Trophoblast cell (in vitro differentiated cells and primary cell): ENCODE data around the gene THYN1.

Source experiments
- DNase-seq, 2 donors: peaks; one replicate each; pipeline ENCODE4 v3.0.0-alpha.2; 2016
- H2AFZ ChIP-seq: 2 replicates; pipeline ENCODE4 v1.6.1; 2013; ENCODE audit warnings: low read length, moderate library complexity, mild to moderate bottlenecking; ENCODE audit not compliant: insufficient read depth, poor library complexity
- H2AK5ac ChIP-seq: 2 replicates; pipeline ENCODE4 v1.6.1; 2013; ENCODE audit warnings: mild to moderate bottlenecking, low read length
- H2BK120ac ChIP-seq: 2 replicates; pipeline ENCODE4 v1.6.1; 2013; ENCODE audit warnings: low read length, mild to moderate bottlenecking, moderate library complexity; ENCODE audit not compliant: insufficient read depth, poor library complexity
- H2BK12ac ChIP-seq: 2 replicates; pipeline ENCODE4 v1.6.1; 2013; ENCODE audit warnings: mild to moderate bottlenecking, low read length, moderate library complexity
- H2BK5ac ChIP-seq: 2 replicates; pipeline ENCODE4 v1.6.1; 2013; ENCODE audit warnings: low read length, low read depth, moderate library complexity, mild to moderate bottlenecking; ENCODE audit not compliant: poor library complexity
- H3K14ac ChIP-seq: 2 replicates; pipeline ENCODE4 v1.6.1; 2013; ENCODE audit warnings: mild to moderate bottlenecking, low read length
- H3K18ac ChIP-seq: 2 replicates; pipeline ENCODE4 v1.6.1; 2013; ENCODE audit warnings: mild to moderate bottlenecking, low read length
- H3K23ac ChIP-seq: 2 replicates; pipeline ENCODE4 v1.6.1; 2013; ENCODE audit warnings: low read length
- H3K27ac ChIP-seq: 2 replicates; pipeline ENCODE4 v1.5.1; 2013; ENCODE audit warnings: low read depth, mild to moderate bottlenecking, inconsistent platforms, low read length, moderate library complexity
- H3K27me3 ChIP-seq: 2 replicates; pipeline ENCODE4 v1.6.1; 2013; ENCODE audit warnings: inconsistent platforms, mild to moderate bottlenecking, low read length, moderate library complexity; ENCODE audit not compliant: insufficient read depth
- H3K36me3 ChIP-seq, 2 experiments: 1 replicate in 1 of 2; 2 replicates in 1 of 2; pipeline ENCODE4 v1.6.1; 2013; ENCODE audit warnings: low read length in 2 of 2, mild to moderate bottlenecking in 2 of 2, moderate library complexity in 1 of 2; ENCODE audit not compliant: insufficient read depth in 2 of 2, control insufficient read depth in 1 of 2
- H3K4ac ChIP-seq: 2 replicates; pipeline ENCODE4 v1.6.1; 2013; ENCODE audit warnings: low read depth, mild to moderate bottlenecking, low read length, moderate library complexity
- H3K4me1 ChIP-seq, 2 experiments: 1 replicate in 1 of 2; 2 replicates in 1 of 2; pipeline ENCODE4 v1.6.1; 2013; ENCODE audit warnings: low read length in 2 of 2, mild to moderate bottlenecking in 2 of 2, moderate library complexity in 1 of 2; ENCODE audit not compliant: insufficient read depth in 2 of 2, control insufficient read depth in 1 of 2
- H3K4me2 ChIP-seq: 2 replicates; pipeline ENCODE4 v1.6.1; 2013; ENCODE audit warnings: inconsistent platforms, mild to moderate bottlenecking, low read length, moderate library complexity
- H3K4me3 ChIP-seq: 2 replicates; pipeline ENCODE4 v1.5.1; 2013; ENCODE audit warnings: mild to moderate bottlenecking, low read depth, low read length, inconsistent platforms
- H3K79me1 ChIP-seq: one replicate; pipeline ENCODE4 v1.6.1; 2013; ENCODE audit warnings: low read length
- H3K79me2 ChIP-seq: 2 replicates; pipeline ENCODE4 v1.6.1; 2013; ENCODE audit warnings: low read length, mild to moderate bottlenecking; ENCODE audit not compliant: control insufficient read depth, insufficient read depth, poor library complexity
- H3K9ac ChIP-seq: 2 replicates; pipeline ENCODE4 v1.6.1; 2013; ENCODE audit warnings: mild to moderate bottlenecking, low read length
- H3K9me3 ChIP-seq: 2 replicates; pipeline ENCODE4 v1.6.1; 2013; ENCODE audit warnings: low read depth, mild to moderate bottlenecking, control low read depth, inconsistent platforms, low read length; ENCODE audit not compliant: insufficient read depth
- H4K12ac ChIP-seq: 2 replicates; pipeline ENCODE4 v1.6.1; 2013; ENCODE audit warnings: low read depth, mild to moderate bottlenecking, low read length, moderate library complexity
- H4K8ac ChIP-seq: 2 replicates; pipeline ENCODE4 v1.6.1; 2013; ENCODE audit warnings: low read depth, mild to moderate bottlenecking, low read length, moderate library complexity
- H4K91ac ChIP-seq: one replicate; pipeline ENCODE4 v1.6.1; 2013; ENCODE audit warnings: low read depth, mild to moderate bottlenecking, low read length, moderate library complexity
- WGBS: extraction: QIAGEN DNeasy Blood & Tissue Kit; methylation state at CpG from one replicate; pipeline ENCODE4 v1.1.7; 2013; ENCODE audit warnings: missing lambda C conversion rate; ENCODE audit not compliant: insufficient read length, insufficient coverage; ENCODE audit errors: extremely low coverage; 5-methylcytosine and 5-hydroxymethylcytosine counted together

The THYN1 gene

DNA sequence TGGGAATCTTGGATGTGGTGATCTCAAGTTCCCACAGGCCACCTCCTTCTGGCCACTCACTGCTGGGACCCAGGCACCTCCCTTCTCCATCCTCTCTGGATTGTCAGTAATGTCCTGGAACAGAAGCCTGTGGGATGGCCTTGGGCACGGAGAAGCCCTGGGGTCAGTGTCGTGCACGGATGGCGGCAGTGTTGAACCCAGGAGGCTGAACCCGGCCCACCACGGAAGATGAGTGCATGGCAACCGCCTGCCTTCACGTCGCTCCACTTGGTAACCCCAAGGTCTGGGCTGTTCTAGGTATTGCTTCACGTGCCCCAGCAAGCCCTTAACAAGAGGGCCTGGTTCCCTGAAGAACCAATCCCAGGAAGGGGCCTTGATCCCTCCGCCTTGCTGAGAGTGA is 7.1 kb downstream of the THYN1 start:
- no peak overlapping the region for H3K4ac ChIP-seq
- H3K14ac ChIP-seq: no peak overlapping the region
- DNase-seq: no peak
- no peak overlapping the region for H3K18ac ChIP-seq
- H2BK5ac ChIP-seq: no peak overlapping the region
- H3K79me2 ChIP-seq: no peaks in the 10 kb centered on the region
- no peak overlapping the region for H4K12ac ChIP-seq
- H3K4me2 ChIP-seq: no peak overlapping the region
- H4K91ac ChIP-seq: no peak overlapping the region
- H2AFZ ChIP-seq: no peak overlapping the region
- H3K27me3 ChIP-seq: no peaks in the 10 kb centered on the region
- no peak overlapping the region for H3K4me3 ChIP-seq
- peaks cover 32 to 58% of the 10 kb centered on the region in 2 experiments for H3K36me3 ChIP-seq
- H2BK120ac ChIP-seq: no peak overlapping the region
- H3K27ac ChIP-seq: no peak overlapping the region
- no peaks in the 10 kb centered on the region for H3K79me1 ChIP-seq
- no CpG with 5 or more reads among the region's 11 CpGs for WGBS
- no peaks in the 10 kb centered on the region for H3K9me3 ChIP-seq
- H3K9ac ChIP-seq: no peak overlapping the region
- H3K23ac ChIP-seq: no peak overlapping the region
- no peak overlapping the region for H2BK12ac ChIP-seq
- H4K8ac ChIP-seq: no peak overlapping the region
- peaks cover 0 to 4% of the 10 kb centered on the region in 2 experiments for H3K4me1 ChIP-seq
- no peak overlapping the region for H2AK5ac ChIP-seq

DNA sequence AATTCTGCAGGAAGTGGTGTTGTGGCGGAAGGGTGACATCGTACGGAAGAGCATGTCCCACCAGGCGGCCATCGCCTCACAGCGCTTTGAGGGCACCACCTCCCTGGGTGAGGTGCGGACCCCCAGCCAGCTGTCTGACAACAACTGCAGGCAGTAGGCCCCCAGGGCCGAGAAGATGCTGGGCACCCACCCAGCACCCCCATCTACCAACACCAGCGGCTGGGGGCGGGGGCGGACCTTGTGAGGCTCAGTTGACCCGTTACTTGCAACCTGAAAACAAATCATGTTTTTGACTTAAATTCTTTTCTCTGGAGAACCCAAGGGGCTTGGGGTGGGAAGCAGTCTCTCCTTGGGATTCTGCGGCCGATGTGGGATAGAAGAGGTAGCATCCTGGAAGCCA is 7.7 kb downstream of the THYN1 start:
- H4K12ac ChIP-seq: no peak overlapping the region
- no peak overlapping the region for H3K9ac ChIP-seq
- no peak overlapping the region for H3K14ac ChIP-seq
- no peak overlapping the region for H3K18ac ChIP-seq
- no peaks in the 10 kb centered on the region for H3K9me3 ChIP-seq
- H3K23ac ChIP-seq: no peak overlapping the region
- H2AK5ac ChIP-seq: no peak overlapping the region
- no peak overlapping the region for H3K4me2 ChIP-seq
- H3K79me2 ChIP-seq: no peaks in the 10 kb centered on the region
- no peaks in the 10 kb centered on the region for H3K79me1 ChIP-seq
- H2AFZ ChIP-seq: no peak overlapping the region
- no peak overlapping the region for H2BK12ac ChIP-seq
- WGBS: no CpG with 5 or more reads among the region's 14 CpGs
- H2BK120ac ChIP-seq: no peak overlapping the region
- H4K91ac ChIP-seq: no peak overlapping the region
- H3K4me1 ChIP-seq: peaks cover 0 to 4% of the 10 kb centered on the region in 2 experiments
- no peak for DNase-seq
- H2BK5ac ChIP-seq: no peak overlapping the region
- H3K4ac ChIP-seq: no peak overlapping the region
- H3K27ac ChIP-seq: no peak overlapping the region
- H3K36me3 ChIP-seq: peaks cover 34 to 60% of the 10 kb centered on the region in 2 experiments
- H3K4me3 ChIP-seq: no peak overlapping the region
- H3K27me3 ChIP-seq: no peaks in the 10 kb centered on the region
- no peak overlapping the region for H4K8ac ChIP-seq

DNA sequence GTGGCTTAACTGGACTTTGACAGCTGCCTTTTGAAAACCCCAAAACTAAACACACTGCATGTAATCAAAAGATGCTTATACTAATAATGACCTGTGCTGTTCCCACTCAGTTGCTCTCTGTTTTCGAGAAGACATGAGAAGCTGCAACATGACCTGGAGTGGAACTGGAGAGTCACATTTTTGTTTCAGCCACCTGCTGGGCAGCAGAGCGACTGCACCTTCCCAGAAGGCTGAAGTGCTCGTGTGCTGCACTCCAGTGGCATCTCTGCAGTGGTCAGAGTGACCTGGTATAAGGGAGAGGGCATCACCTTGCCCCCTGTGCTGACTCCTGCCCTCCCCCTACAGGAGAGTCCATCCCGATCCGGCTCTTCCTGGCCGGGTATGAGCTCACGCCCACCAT is 8.6 kb downstream of the THYN1 start:
- H2BK120ac ChIP-seq: no peak overlapping the region
- H4K8ac ChIP-seq: no peak overlapping the region
- H3K9me3 ChIP-seq: no peaks in the 10 kb centered on the region
- peak in 1 of 2 donors; percentile 48 for DNase-seq
- H3K4me3 ChIP-seq: no peak overlapping the region
- no peaks in the 10 kb centered on the region for H3K27me3 ChIP-seq
- H3K79me2 ChIP-seq: no peaks in the 10 kb centered on the region
- no peak overlapping the region for H3K18ac ChIP-seq
- no peak overlapping the region for H4K91ac ChIP-seq
- H3K36me3 ChIP-seq: peaks cover 34 to 62% of the 10 kb centered on the region in 2 experiments
- H2AK5ac ChIP-seq: no peak overlapping the region
- H2AFZ ChIP-seq: no peak overlapping the region
- H4K12ac ChIP-seq: no peak overlapping the region
- H3K4me1 ChIP-seq: peaks cover 0 to 4% of the 10 kb centered on the region in 2 experiments
- no peak overlapping the region for H2BK12ac ChIP-seq
- H3K4me2 ChIP-seq: no peak overlapping the region
- no peak overlapping the region for H3K23ac ChIP-seq
- no peak overlapping the region for H3K9ac ChIP-seq
- H2BK5ac ChIP-seq: no peak overlapping the region
- no CpG with 5 or more reads among the region's 7 CpGs for WGBS
- no peaks in the 10 kb centered on the region for H3K79me1 ChIP-seq
- no peak overlapping the region for H3K27ac ChIP-seq
- no peak overlapping the region for H3K4ac ChIP-seq
- H3K14ac ChIP-seq: no peak overlapping the region

DNA sequence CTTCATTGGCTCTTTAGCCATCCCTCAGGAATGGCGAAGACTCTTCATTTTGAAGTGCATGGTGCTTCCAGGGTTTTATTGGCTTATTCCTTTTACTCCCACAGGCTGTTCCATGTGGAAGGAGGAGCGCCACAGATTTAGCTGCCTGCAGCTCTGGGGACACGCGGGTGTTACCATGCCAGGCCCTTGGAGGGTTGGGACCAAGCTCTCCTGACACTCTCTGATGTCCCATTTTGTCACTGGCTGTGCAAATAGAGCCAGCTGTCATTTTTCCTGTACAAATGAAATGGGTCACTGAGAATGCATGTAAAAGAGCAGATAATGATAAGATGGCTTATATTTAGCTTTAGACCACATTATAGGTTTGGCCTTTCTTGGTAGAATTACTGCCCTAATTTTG is 9.2 kb downstream of the THYN1 start:
- no peak overlapping the region for H3K4me2 ChIP-seq
- DNase-seq: no peak

More for the DNA sequence above, 9.2 kb downstream of the THYN1 start:
- no peaks in the 10 kb centered on the region for H3K79me1 ChIP-seq
- no peak overlapping the region for H3K4me3 ChIP-seq
- no peak overlapping the region for H3K9ac ChIP-seq
- peaks cover 36 to 60% of the 10 kb centered on the region in 2 experiments for H3K36me3 ChIP-seq
- no peak overlapping the region for H3K4ac ChIP-seq
- H3K18ac ChIP-seq: no peak overlapping the region
- WGBS: no CpG with 5 or more reads among the region's 4 CpGs
- no peak overlapping the region for H3K27ac ChIP-seq
- H4K91ac ChIP-seq: no peak overlapping the region
- H2BK5ac ChIP-seq: no peak overlapping the region
- no peak overlapping the region for H2AK5ac ChIP-seq
- H3K9me3 ChIP-seq: no peaks in the 10 kb centered on the region
- no peak overlapping the region for H4K8ac ChIP-seq
- peaks cover 0 to 4% of the 10 kb centered on the region in 2 experiments for H3K4me1 ChIP-seq
- no peak overlapping the region for H3K23ac ChIP-seq
- H2AFZ ChIP-seq: no peak overlapping the region
- H3K27me3 ChIP-seq: no peaks in the 10 kb centered on the region
- H2BK120ac ChIP-seq: no peak overlapping the region
- no peak overlapping the region for H4K12ac ChIP-seq
- H3K14ac ChIP-seq: no peak overlapping the region
- H2BK12ac ChIP-seq: no peak overlapping the region
- no peaks in the 10 kb centered on the region for H3K79me2 ChIP-seq
